ENCODE data around the gene MAPK6.

DNA sequence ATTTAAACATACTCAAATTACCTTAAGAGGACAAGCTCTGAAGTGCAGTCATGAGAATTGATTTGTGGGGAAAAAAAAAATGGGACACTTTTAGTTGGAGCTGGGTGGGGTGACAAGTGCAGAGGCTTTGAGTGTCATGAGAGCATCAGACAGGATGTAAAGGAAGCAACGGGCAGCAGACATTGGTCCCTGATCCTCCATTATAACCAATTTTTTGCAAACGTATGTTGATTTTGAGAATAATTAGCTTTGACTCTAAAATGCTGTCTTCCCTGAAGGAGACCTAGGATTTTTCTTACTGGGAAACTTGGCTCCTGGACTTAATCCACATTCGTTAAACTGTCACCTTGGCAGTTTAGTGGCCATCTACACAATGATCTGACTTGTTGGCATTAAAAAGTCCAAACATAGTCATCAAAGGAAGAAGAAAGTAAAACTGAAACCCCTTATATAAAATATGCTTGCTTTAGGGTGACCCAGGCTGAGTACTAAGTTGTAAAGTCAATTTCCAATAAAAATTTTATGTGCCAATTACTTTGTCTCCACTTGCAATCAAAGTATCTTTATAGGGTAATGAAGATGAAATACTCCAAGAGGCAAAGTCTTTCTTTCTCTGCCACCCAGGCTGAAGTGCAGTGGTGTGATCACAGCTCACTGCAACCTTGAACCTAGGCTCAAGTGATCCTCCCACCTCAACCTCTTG is 48.0 kb downstream of the MAPK6 start:
- no peak for TF ChIP-seq POLR2AphosphoS5 (IDR thresholded peaks at IDR 0.05)
- no peak for TF ChIP-seq POLR2A (IDR thresholded peaks at IDR 0.05)
- TF ChIP-seq, protein P1, sequence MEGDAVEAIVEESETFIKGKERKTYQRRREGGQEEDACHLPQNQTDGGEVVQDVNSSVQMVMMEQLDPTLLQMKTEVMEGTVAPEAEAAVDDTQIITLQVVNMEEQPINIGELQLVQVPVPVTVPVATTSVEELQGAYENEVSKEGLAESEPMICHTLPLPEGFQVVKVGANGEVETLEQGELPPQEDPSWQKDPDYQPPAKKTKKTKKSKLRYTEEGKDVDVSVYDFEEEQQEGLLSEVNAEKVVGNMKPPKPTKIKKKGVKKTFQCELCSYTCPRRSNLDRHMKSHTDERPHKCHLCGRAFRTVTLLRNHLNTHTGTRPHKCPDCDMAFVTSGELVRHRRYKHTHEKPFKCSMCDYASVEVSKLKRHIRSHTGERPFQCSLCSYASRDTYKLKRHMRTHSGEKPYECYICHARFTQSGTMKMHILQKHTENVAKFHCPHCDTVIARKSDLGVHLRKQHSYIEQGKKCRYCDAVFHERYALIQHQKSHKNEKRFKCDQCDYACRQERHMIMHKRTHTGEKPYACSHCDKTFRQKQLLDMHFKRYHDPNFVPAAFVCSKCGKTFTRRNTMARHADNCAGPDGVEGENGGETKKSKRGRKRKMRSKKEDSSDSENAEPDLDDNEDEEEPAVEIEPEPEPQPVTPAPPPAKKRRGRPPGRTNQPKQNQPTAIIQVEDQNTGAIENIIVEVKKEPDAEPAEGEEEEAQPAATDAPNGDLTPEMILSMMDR (IDR thresholded peaks at IDR 0.05), result no peak
